MM.1S (cell line): ENCODE results near the gene TEP1.

Experiments
- DNase-seq: peaks from one replicate; pipeline ENCODE4 v3.0.0-alpha.2; 2015
- H2AFZ ChIP-seq: fragments of 300-600 bp; sonication (generic); 2 replicates; pipeline ENCODE4 v1.6.0; 2016; ENCODE audit warnings: antibody characterized with exemption, low read length
- H3F3A ChIP-seq: fragments of 300-600 bp; sonication (generic); 2 replicates; pipeline ENCODE4 v1.6.1; 2016; ENCODE audit warnings: mild to moderate bottlenecking, antibody characterized with exemption, low read length, moderate library complexity, mixed read lengths; ENCODE audit not compliant: insufficient read depth
- H3K27ac ChIP-seq: fragments of 300-600 bp; sonication (generic); 2 replicates; pipeline ENCODE4 v1.5.1; 2016; ENCODE audit warnings: mild to moderate bottlenecking, low read length
- H3K27me3 ChIP-seq: fragments of 300-600 bp; sonication (generic); replicated peaks from 2 replicates; pipeline ENCODE4 v1.6.0; 2016; ENCODE audit warnings: low read length; ENCODE audit not compliant: insufficient read depth
- H3K36me3 ChIP-seq: fragments of 300-600 bp; sonication (generic); replicated peaks from 2 replicates; pipeline ENCODE4 v1.6.1; 2016; ENCODE audit warnings: mild to moderate bottlenecking, low read length, mixed read lengths; ENCODE audit not compliant: insufficient read depth
- H3K4me1 ChIP-seq: fragments of 300-600 bp; sonication (generic); 2 replicates; pipeline ENCODE4 v1.6.1; 2016; ENCODE audit warnings: low read length, mixed read lengths
- H3K4me2 ChIP-seq: fragments of 300-600 bp; sonication (generic); 2 replicates; pipeline ENCODE4 v1.6.0; 2016; ENCODE audit warnings: low read depth, low read length
- H3K4me3 ChIP-seq: fragments of 300-600 bp; sonication (generic); 2 replicates; pipeline ENCODE4 v1.5.1; 2016; ENCODE audit warnings: low read length, mixed read lengths
- H3K79me2 ChIP-seq: fragments of 300-600 bp; sonication (generic); 2 replicates; pipeline ENCODE4 v1.6.1; 2016; ENCODE audit warnings: mixed run types, low read length, mixed read lengths
- H3K9ac ChIP-seq: fragments of 300-600 bp; sonication (generic); 2 replicates; pipeline ENCODE4 v1.6.1; 2016; ENCODE audit warnings: low read length, mixed read lengths
- H3K9me2 ChIP-seq: fragments of 300-600 bp; sonication (generic); replicated peaks from 2 replicates; pipeline ENCODE4 v1.6.1; 2016; ENCODE audit warnings: mild to moderate bottlenecking, low read length, mixed read lengths; ENCODE audit not compliant: insufficient read depth
- H3K9me3 ChIP-seq: fragments of 300-600 bp; sonication (generic); replicated peaks from 2 replicates; pipeline ENCODE4 v1.6.1; 2016; ENCODE audit warnings: mild to moderate bottlenecking, low read length, mixed read lengths; ENCODE audit not compliant: insufficient read depth
- H4K20me1 ChIP-seq: fragments of 300-600 bp; sonication (generic); 2 replicates; pipeline ENCODE4 v1.6.1; 2016; ENCODE audit warnings: mild to moderate bottlenecking, low read length, moderate library complexity, mixed read lengths; ENCODE audit not compliant: insufficient read depth
- CTCF ChIP-seq: fragments of 300-600 bp; sonication (generic); IDR thresholded peaks from 2 replicates; pipeline ENCODE4 v1.5.1; 2016; ENCODE audit warnings: antibody characterized with exemption, low read length, mixed read lengths
- EZH2 ChIP-seq: fragments of 300-600 bp; sonication (generic); optimal IDR thresholded peaks from 2 replicates; pipeline ENCODE3; 2017; ENCODE audit warnings: low read depth, mild to moderate bottlenecking, antibody characterized with exemption, low read length, mixed read lengths
- EZH2phosphoT487 ChIP-seq: fragments of 300-600 bp; sonication (generic); IDR thresholded peaks from 2 replicates; pipeline ENCODE4 v1.6.1; 2018; ENCODE audit warnings: antibody characterized with exemption, low read length

TEP1 gene

DNA sequence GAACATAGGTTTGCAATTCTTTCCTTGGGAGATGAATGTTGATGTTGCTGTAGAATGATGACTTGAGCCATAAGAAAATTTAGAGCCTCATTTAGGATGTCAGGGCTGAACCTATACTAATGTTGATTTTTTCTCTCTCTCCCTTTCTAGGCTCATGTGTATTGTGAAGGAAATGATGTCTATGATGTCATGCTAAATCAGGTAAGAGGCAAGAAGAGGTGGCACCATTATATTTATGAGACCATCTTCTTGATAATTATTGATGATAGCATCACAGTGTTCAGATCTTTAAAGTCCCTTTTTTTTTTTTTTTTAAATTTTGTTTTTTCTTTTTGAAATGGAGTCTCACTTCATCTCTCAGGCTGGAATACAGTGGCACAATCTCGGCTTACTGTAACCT lies 66.6 kb downstream of the TEP1 start:
- H3K36me3 ChIP-seq, result no peaks in the 10 kb centered on the region; the same call in 1 of the 2 replicates
- H3K9me2 ChIP-seq, result no peaks in the 10 kb centered on the region
- no peaks in the 10 kb centered on the region for H3K9me3 ChIP-seq
- H3K4me2 ChIP-seq, result no peak overlapping the region
- DNase-seq, result no peak
- no peak overlapping the region for H3K27ac ChIP-seq
- H2AFZ ChIP-seq, result no peak overlapping the region
- H4K20me1 ChIP-seq, result no peaks in the 10 kb centered on the region
- no peak overlapping the region for H3K4me3 ChIP-seq
- H3K9ac ChIP-seq, result no peak overlapping the region
- peaks cover 12% of the 10 kb centered on the region for H3K79me2 ChIP-seq
- no peak for TF ChIP-seq CTCF
- H3K27me3 ChIP-seq, result no peaks in the 10 kb centered on the region
- H3F3A ChIP-seq, result peaks cover 8% of the 10 kb centered on the region; the same call in 1 of the 2 replicates
- H3K4me1 ChIP-seq, result no peaks in the 10 kb centered on the region

DNA sequence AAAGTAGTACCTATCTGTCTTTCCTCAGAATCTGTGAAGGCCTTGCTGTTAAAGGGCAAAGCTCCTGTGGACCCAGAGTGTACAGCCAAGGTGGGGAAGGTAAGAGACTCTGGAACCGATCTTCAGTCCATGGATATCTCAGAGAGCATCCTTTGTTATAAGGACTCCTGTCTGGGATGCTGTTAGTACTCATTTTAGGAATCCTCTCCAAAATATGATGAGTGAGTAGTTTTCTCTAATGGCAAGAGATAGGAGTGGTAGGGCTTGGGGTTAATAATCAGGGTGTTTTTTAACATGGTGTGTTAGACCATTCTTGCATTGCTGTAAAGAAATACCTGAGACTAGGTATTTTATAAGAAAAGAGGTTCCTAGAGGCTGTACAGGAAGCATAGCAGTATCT lies 67.9 kb downstream of the TEP1 start:
- Histone ChIP-seq H3K79me2 (peaks cover 12% of the 10 kb centered on the region), H3K9me3 (no peaks in the 10 kb centered on the region), H3K4me2 (no peak overlapping the region), H3K9ac (no peak overlapping the region), H3K27ac (no peak overlapping the region), H3K27me3 (no peaks in the 10 kb centered on the region), H3F3A (peaks cover 8% of the 10 kb centered on the region; the same call in 1 of the 2 replicates), H3K4me1 (no peaks in the 10 kb centered on the region), H3K4me3 (no peak overlapping the region), H2AFZ (no peak overlapping the region), H3K36me3 (no peaks in the 10 kb centered on the region; the same call in 1 of the 2 replicates), H3K9me2 (no peaks in the 10 kb centered on the region), H4K20me1 (no peaks in the 10 kb centered on the region)
- TF ChIP-seq EZH2phosphoT487 (no peak), CTCF (no peak), EZH2 (no peak)
- no peak for DNase-seq

GRCh38 chr14:20343862-20344220 lies 69.5 kb downstream of the TEP1 start:
- Histone ChIP-seq H3F3A (peaks cover 8% of the 10 kb centered on the region; the same call in 1 of the 2 replicates), H3K4me1 (no peaks in the 10 kb centered on the region), H3K9me2 (no peaks in the 10 kb centered on the region), H3K4me2 (peak overlapping the region; percentile 73), H3K4me3 (peak overlapping the region; percentile 85), H3K9me3 (no peaks in the 10 kb centered on the region), H4K20me1 (no peaks in the 10 kb centered on the region), H3K27ac (peak overlapping the region; percentile 82; the same call in 1 of the 2 replicates), H3K9ac (peak overlapping the region; percentile 73), H2AFZ (peak overlapping the region; percentile 82), H3K36me3 (no peaks in the 10 kb centered on the region), H3K79me2 (peaks cover 12% of the 10 kb centered on the region), H3K27me3 (no peaks in the 10 kb centered on the region)
- DNase-seq, result no peak
- TF ChIP-seq EZH2phosphoT487, result no peak
- TF ChIP-seq EZH2, result no peak
- no peak for TF ChIP-seq CTCF
